ENCODE measurements around the gene PHF13. TPM values are rescaled to one million over a fixed set of nuclear protein-coding genes. Genes with fewer than 3 reads are reported as not detected.

The PHF13 gene
- total and polyA plus RNA-seq, 2 experiments from 2014 or later, result 11.6 to 21.3 TPM

GRCh38 chr1:6578624-6579373 is 34.7 kb upstream of the PHF13 start:
- H3K4me3 ChIP-seq, result peak overlapping the region; percentile 81; the same call in 1 of the 2 replicates
- 90 to 94% methylated on average over 14 of the region's 14 CpGs for WGBS, 2 experiments (ENCODE audit: low coverage in 1 of 2, low lambda C conversion rate in 2 of 2, missing lambda C conversion rate in 2 of 2)
- H3K79me2 ChIP-seq (ENCODE audit: insufficient read depth), result peaks cover 37% of the 10 kb centered on the region
- in situ Hi-C loops (cut with MboI), result no loop called here
- no peak for DNase-seq
- H3F3A ChIP-seq (ENCODE audit: insufficient read depth), result no peaks in the 10 kb centered on the region
- H3K4me2 ChIP-seq (ENCODE audit: unreplicated experiment), result peak overlapping the region; percentile 94
- no peaks in the 10 kb centered on the region for H4K20me1 ChIP-seq (ENCODE audit: insufficient read depth)
- H3K9ac ChIP-seq, result peak overlapping the region; percentile 92
- no peaks in the 10 kb centered on the region for H3K27me3 ChIP-seq (replicated peaks; ENCODE audit: insufficient read depth)
- peaks cover 9% of the 10 kb centered on the region; the same call in 1 of the 2 replicates for H3K4me1 ChIP-seq (ENCODE audit: insufficient read depth)
- no peaks in the 10 kb centered on the region for H3K36me3 ChIP-seq (ENCODE audit: low read depth)
- no peaks in the 10 kb centered on the region for H3K9me3 ChIP-seq (ENCODE audit: low read depth)
- H3K9me2 ChIP-seq (ENCODE audit: insufficient read depth), result no peaks in the 10 kb centered on the region
- H3K27ac ChIP-seq, result peak overlapping the region; percentile 88
- TF ChIP-seq EZH2phosphoT487 (IDR thresholded peaks at IDR 0.05; ENCODE audit: insufficient read depth, low read depth) (no peak), EZH2 (IDR thresholded peaks at IDR 0.05; ENCODE audit: insufficient read depth, poor library complexity, severe bottlenecking) (no peak)
- H2AFZ ChIP-seq, result peak overlapping the region; percentile 92

GRCh38 chr1:6579374-6580118 is 34.0 kb upstream of the PHF13 start, which contains the start of gene ZBTB48:
Gene ZBTB48, plus strand, starts transcription at chr1:6579994. Its CDS starts 616 bp downstream, at chr1:6580610.
- H3F3A ChIP-seq (ENCODE audit: insufficient read depth), result no peaks in the 10 kb centered on the region
- peaks cover 44% of the 10 kb centered on the region for H3K79me2 ChIP-seq (ENCODE audit: insufficient read depth)
- H4K20me1 ChIP-seq (ENCODE audit: insufficient read depth), result no peaks in the 10 kb centered on the region
- peak; percentile 100 for DNase-seq
- peak within 1 kb of the TSS; percentile 88 for H3K27ac ChIP-seq
- TF ChIP-seq EZH2phosphoT487 (IDR thresholded peaks at IDR 0.05; ENCODE audit: insufficient read depth, low read depth), result no peak
- TF ChIP-seq EZH2 (IDR thresholded peaks at IDR 0.05; ENCODE audit: insufficient read depth, poor library complexity, severe bottlenecking), result no peak
- no peaks in the 10 kb centered on the region for H3K9me2 ChIP-seq (ENCODE audit: insufficient read depth)
- H3K9me3 ChIP-seq (ENCODE audit: low read depth), result no peaks in the 10 kb centered on the region
- H3K36me3 ChIP-seq (ENCODE audit: low read depth), result no peaks in the 10 kb centered on the region
- H3K4me3 ChIP-seq, result peak within 1 kb of the TSS; percentile 81
- peak within 1 kb of the TSS; percentile 94 for H3K4me2 ChIP-seq (ENCODE audit: unreplicated experiment)
- in situ Hi-C loops (cut with MboI), result no loop called here
- no peaks in the 10 kb centered on the region for H3K27me3 ChIP-seq (replicated peaks; ENCODE audit: insufficient read depth)
- H3K9ac ChIP-seq, result peak within 1 kb of the TSS; percentile 92
- peak within 1 kb of the TSS; percentile 92 for H2AFZ ChIP-seq
- H3K4me1 ChIP-seq (ENCODE audit: insufficient read depth), result peaks cover 9% of the 10 kb centered on the region; the same call in 1 of the 2 replicates
- 15 to 18% methylated on average over 52 to 57 of the region's 58 CpGs for WGBS, 2 experiments (ENCODE audit: low coverage in 1 of 2, low lambda C conversion rate in 2 of 2, missing lambda C conversion rate in 2 of 2)

- H3K9me2 ChIP-seq (ENCODE audit: insufficient read depth), result no peaks in the 10 kb centered on the region
- peaks cover 9% of the 10 kb centered on the region; the same call in 1 of the 2 replicates for H3K4me1 ChIP-seq (ENCODE audit: insufficient read depth)
- H4K20me1 ChIP-seq (ENCODE audit: insufficient read depth), result no peaks in the 10 kb centered on the region
- TF ChIP-seq EZH2phosphoT487 (IDR thresholded peaks at IDR 0.05; ENCODE audit: insufficient read depth, low read depth), result no peak
- TF ChIP-seq EZH2 (IDR thresholded peaks at IDR 0.05; ENCODE audit: insufficient read depth, poor library complexity, severe bottlenecking), result no peak
- H3K36me3 ChIP-seq (ENCODE audit: low read depth), result no peaks in the 10 kb centered on the region
- no peak for DNase-seq
- no peaks in the 10 kb centered on the region for H3F3A ChIP-seq (ENCODE audit: insufficient read depth)
- H3K27ac ChIP-seq, result peak overlapping the region; percentile 52
- no peaks in the 10 kb centered on the region for H3K9me3 ChIP-seq (ENCODE audit: low read depth)
- peak overlapping the region; percentile 85 for H2AFZ ChIP-seq
- H3K79me2 ChIP-seq (ENCODE audit: insufficient read depth), result peaks cover 46% of the 10 kb centered on the region
- H3K27me3 ChIP-seq (replicated peaks; ENCODE audit: insufficient read depth), result no peaks in the 10 kb centered on the region
- in situ Hi-C loops (cut with MboI), result no loop called here
- peak overlapping the region; percentile 81 for H3K4me3 ChIP-seq
- WGBS, 2 experiments (ENCODE audit: low coverage in 1 of 2, low lambda C conversion rate in 2 of 2, missing lambda C conversion rate in 2 of 2), result 0 to 1% methylated on average over 7 to 18 of the region's 30 CpGs
- H3K4me2 ChIP-seq (ENCODE audit: unreplicated experiment), result peak overlapping the region; percentile 85
- H3K9ac ChIP-seq, result peak overlapping the region; percentile 92
Measured at GRCh38 chr1:6580119-6580592, 33.4 kb upstream of the PHF13 start.
